Brain microvascular endothelial cell (primary cell): ENCODE data around the gene NOD1.
"Not testable (repeated sequence)": the region's sequence is repeated elsewhere in the genome, so short reads cannot be mapped to it uniquely, and the experiment has no call there.

Experiments
- DNase-seq: peaks from one replicate; pipeline ENCODE4 v3.0.0-alpha.2; 2020
- H3K27ac ChIP-seq: fragments of 250-450 bp; sonication (Bioruptor Pico); 2 replicates; pipeline ENCODE4 v1.5.1; 2020; ENCODE audit warnings: mild to moderate bottlenecking, moderate library complexity
- H3K27me3 ChIP-seq: fragments of 250-450 bp; sonication (Bioruptor Pico); replicated peaks from 2 replicates; pipeline ENCODE4 v1.5.1; 2020; ENCODE audit warnings: mild to moderate bottlenecking
- H3K36me3 ChIP-seq: fragments of 250-450 bp; sonication (Bioruptor Pico); replicated peaks from 2 replicates; pipeline ENCODE4 v1.5.1; 2020; ENCODE audit warnings: mild to moderate bottlenecking
- H3K4me3 ChIP-seq: 2 replicates; pipeline ENCODE4 v1.5.1; 2011; ENCODE audit warnings: low read depth, mild to moderate bottlenecking, control low read depth, low read length, moderate library complexity
- in situ Hi-C: cut with HindIII; loops from 2 replicates; pipeline ENCODE4 v1.10.0; 2017; ENCODE audit warnings: low sequenced_read_pairs, low pct_ligation_motif_present
- TF ChIP-seq, protein P1 (sequence below): IDR thresholded peaks from 2 replicates; pipeline ENCODE4 v1.5.1; 2011; ENCODE audit warnings: low read depth, mild to moderate bottlenecking, moderate library complexity, low read length, control low read depth, inconsistent platforms; ENCODE audit errors: missing control alignments

The NOD1 gene

GRCh38 chr7:30421647-30422196 lies 56.9 kb downstream of the NOD1 start:
- TF ChIP-seq, protein P1, sequence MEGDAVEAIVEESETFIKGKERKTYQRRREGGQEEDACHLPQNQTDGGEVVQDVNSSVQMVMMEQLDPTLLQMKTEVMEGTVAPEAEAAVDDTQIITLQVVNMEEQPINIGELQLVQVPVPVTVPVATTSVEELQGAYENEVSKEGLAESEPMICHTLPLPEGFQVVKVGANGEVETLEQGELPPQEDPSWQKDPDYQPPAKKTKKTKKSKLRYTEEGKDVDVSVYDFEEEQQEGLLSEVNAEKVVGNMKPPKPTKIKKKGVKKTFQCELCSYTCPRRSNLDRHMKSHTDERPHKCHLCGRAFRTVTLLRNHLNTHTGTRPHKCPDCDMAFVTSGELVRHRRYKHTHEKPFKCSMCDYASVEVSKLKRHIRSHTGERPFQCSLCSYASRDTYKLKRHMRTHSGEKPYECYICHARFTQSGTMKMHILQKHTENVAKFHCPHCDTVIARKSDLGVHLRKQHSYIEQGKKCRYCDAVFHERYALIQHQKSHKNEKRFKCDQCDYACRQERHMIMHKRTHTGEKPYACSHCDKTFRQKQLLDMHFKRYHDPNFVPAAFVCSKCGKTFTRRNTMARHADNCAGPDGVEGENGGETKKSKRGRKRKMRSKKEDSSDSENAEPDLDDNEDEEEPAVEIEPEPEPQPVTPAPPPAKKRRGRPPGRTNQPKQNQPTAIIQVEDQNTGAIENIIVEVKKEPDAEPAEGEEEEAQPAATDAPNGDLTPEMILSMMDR, result no peak
- Histone ChIP-seq H3K27ac (no peak overlapping the region), H3K27me3 (no peaks in the 10 kb centered on the region), H3K4me3 (no peak overlapping the region), H3K36me3 (no peaks in the 10 kb centered on the region)
- no peak for DNase-seq
- in situ Hi-C loops, result no loop called here

DNA sequence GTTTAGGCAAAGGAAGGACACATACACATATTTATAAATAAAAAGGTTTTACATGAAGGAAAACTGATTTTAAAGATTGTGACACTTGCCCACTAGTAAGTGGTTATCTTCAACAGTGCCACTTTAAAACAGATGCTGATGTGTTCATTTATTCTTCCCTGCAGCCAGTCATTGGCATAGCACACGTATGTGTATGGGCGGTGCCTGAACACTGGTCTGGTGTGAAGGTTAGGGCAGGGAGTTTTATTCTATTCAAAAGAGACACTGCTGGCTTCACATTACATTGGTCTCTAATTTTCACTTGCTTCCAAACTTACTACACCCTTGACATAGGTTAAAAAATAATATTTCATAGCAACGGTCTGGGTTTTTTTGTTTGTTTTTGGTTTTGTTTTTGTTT lies 57.9 kb downstream of the NOD1 start:
- no peak overlapping the region for H3K4me3 ChIP-seq
- no peak overlapping the region for H3K27ac ChIP-seq
- TF ChIP-seq, protein P1, result no peak
- H3K27me3 ChIP-seq, result no peaks in the 10 kb centered on the region
- no peaks in the 10 kb centered on the region for H3K36me3 ChIP-seq
- DNase-seq, result no peak
- in situ Hi-C loops, result no loop called here

DNA sequence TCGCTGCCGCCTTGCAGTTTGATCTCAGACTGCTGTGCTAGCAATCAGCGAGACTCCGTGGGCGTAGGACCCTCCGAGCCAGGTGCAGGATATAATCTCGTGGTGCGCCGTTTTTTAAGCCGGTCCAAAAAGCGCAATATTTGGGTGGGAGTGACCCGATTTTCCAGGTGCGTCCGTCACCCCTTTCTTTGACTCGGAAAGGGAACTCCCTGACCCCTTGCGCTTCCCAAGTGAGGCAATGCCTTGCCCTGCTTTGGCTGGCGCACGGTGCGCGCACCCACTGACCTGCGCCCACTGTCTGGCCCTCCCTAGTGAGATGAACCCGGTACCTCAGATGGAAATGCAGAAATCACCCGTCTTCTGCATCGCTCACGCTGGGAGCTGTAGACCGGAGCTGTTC lies 58.5 kb downstream of the NOD1 start:
- DNase-seq, H3K4me3 ChIP-seq, H3K27me3 ChIP-seq, H3K36me3 ChIP-seq, in situ Hi-C loops, H3K27ac ChIP-seq: not testable (repeated sequence)

DNA sequence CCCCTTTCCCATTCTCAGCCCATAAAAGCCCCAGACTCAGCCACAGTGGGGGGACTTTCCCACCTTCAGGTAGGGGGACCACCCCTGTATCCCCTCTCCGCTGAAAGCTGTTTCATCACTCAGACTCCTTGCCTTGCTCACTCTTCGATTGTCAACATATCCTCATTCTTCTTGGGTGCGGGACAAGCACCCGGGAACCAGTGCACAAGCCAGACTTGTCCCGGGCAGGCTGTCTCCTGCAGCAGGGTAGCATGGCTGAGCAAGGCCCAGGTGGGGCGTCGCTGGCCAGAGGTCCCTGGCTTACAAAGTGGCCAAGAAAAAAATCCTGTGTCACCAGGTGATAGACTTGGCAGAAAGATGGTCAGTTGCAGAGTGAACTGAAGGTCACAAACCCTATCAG lies 64.7 kb downstream of the NOD1 start:
- H3K27me3 ChIP-seq, result no peaks in the 10 kb centered on the region
- H3K36me3 ChIP-seq, result no peaks in the 10 kb centered on the region
- H3K4me3 ChIP-seq, result no peak overlapping the region
- DNase-seq, result no peak
- TF ChIP-seq, protein P1, result no peak
- in situ Hi-C loops, result no loop called here
- no peak overlapping the region for H3K27ac ChIP-seq

DNA sequence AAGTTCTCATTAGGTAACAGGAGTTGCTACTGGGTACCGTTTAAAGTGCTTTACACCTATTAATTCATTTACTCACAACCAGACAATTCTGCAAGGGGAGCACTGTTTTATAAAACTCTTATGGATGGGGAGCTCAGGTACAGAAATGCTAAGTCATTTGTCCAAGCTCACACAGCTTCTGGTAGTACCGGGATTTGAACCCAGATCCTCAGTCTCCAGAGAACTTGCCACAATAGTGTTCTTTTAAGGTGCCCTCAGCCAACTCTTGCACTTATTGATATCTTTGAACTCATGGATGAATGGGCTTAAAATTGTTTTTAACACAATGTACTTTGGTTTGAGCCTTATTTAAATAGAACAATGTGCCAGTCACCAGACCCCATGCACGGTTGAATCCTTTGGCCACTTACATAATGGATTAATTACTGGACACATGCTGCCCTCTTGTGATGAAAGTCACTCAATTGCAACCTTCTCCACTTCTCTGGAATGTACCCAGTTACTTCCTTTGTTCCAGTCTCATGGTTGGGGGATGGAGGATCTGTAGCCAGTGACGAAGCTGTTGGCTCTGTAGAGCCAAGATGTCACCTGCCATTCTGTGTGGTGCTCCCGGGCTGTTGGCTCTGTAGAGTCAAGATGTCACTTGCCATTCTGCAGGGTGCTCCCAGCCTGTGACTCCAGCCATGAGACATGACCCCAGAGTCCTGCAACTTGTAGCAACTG lies 65.6 kb downstream of the NOD1 start:
- peak; percentile 81 for DNase-seq
- no peak overlapping the region for H3K27ac ChIP-seq
- in situ Hi-C loops, result no loop called here

GRCh38 chr7:30411897-30412296 lies 66.7 kb downstream of the NOD1 start:
- Histone ChIP-seq H3K27me3 (no peaks in the 10 kb centered on the region), H3K4me3 (no peak overlapping the region), H3K27ac (no peak overlapping the region), H3K36me3 (no peaks in the 10 kb centered on the region)
- TF ChIP-seq, protein P1, result no peak
- in situ Hi-C loops, result no loop called here
- no peak for DNase-seq

More for the DNA sequence above, 65.6 kb downstream of the NOD1 start:
- H3K36me3 ChIP-seq, result no peaks in the 10 kb centered on the region
- H3K27me3 ChIP-seq, result no peaks in the 10 kb centered on the region
- TF ChIP-seq, protein P1, result peak; percentile 67
- H3K4me3 ChIP-seq, result no peak overlapping the region
